Measurements from ENCODE around the gene TMEM184A. TPM values are rescaled to one million over a fixed set of nuclear protein-coding genes. Genes with fewer than 3 reads are reported as not detected.

The TMEM184A gene
- total and polyA plus RNA-seq, 2 experiments from 2014 or later = 0.18 to 0.66 TPM

- Mint-ChIP-seq H3K27ac (no peak overlapping the region), H3K36me3 (ENCODE audit: low read depth) (no peaks in the 10 kb centered on the region), H3K4me1 (peaks cover 13% of the 10 kb centered on the region), H3K27me3 (ENCODE audit: insufficient read depth, low read depth, poor library complexity) (peaks cover 3% of the 10 kb centered on the region), H3K9me3 (no peaks in the 10 kb centered on the region), H3K4me3 (no peak overlapping the region)
- Histone ChIP-seq H3K27me3 (ENCODE audit: insufficient read depth) (no peaks in the 10 kb centered on the region), H3K9me2 (ENCODE audit: insufficient read depth) (no peaks in the 10 kb centered on the region), H4K20me1 (replicated peaks; ENCODE audit: insufficient read depth) (no peaks in the 10 kb centered on the region), H3K36me3 (ENCODE audit: insufficient read depth) (no peaks in the 10 kb centered on the region), H3K4me2 (no peak overlapping the region), H3F3A (replicated peaks; ENCODE audit: low read depth) (no peaks in the 10 kb centered on the region), H2AFZ (no peak overlapping the region), H3K27ac (ENCODE audit: low read depth) (no peak overlapping the region), H3K79me2 (replicated peaks; ENCODE audit: insufficient read depth) (no peaks in the 10 kb centered on the region), H3K4me3 (no peak overlapping the region), H3K4me1 (ENCODE audit: insufficient read depth) (peaks cover 9% of the 10 kb centered on the region; the same call in 1 of the 2 replicates)
- ATAC-seq (no peak), DNase-seq (ENCODE audit: low spot score) (no peak)
- TF ChIP-seq POLR2AphosphoS5 (IDR thresholded peaks at IDR 0.05; ENCODE audit: low read depth) (no peak), JUNB (IDR thresholded peaks at IDR 0.05; ENCODE audit: unreplicated experiment) (no peak), EZH2 (IDR thresholded peaks at IDR 0.05; ENCODE audit: low read depth, unreplicated experiment) (no peak), ZNF331 (CRISPR knock-in tag; IDR thresholded peaks at IDR 0.05; ENCODE audit: low read depth) (no peak), STAT1 (IDR thresholded peaks at IDR 0.05; ENCODE audit: unreplicated experiment) (no peak), EZH2phosphoT487 (IDR thresholded peaks at IDR 0.05; ENCODE audit: unreplicated experiment) (no peak), ZNF462 (CRISPR knock-in tag; IDR thresholded peaks at IDR 0.05) (no peak), NANOG (IDR thresholded peaks at IDR 0.05; ENCODE audit: borderline replicate concordance) (no peak), CTCF (conservative IDR thresholded peaks at IDR 0.05; ENCODE audit: low read depth in 2 of 2) (no peak), ZNF114 (CRISPR knock-in tag; IDR thresholded peaks at IDR 0.05) (no peak), ETS1 (IDR thresholded peaks at IDR 0.05) (no peak), REST (IDR thresholded peaks at IDR 0.05; ENCODE audit: unreplicated experiment) (no peak), CREB1 (CRISPR knock-in tag; IDR thresholded peaks at IDR 0.05; ENCODE audit: low read depth) (no peak)
Observed at GRCh38 chr7:1552200-1552599, 3.8 kb downstream of the TMEM184A start.
